Activated naive CD4-positive, alpha-beta T cell treated with anti-CD3 and anti-CD28 coated beads, Interleukin-2, amount 50 U/mL, for 24 hours (primary cell): ENCODE data around the gene NFS1.

Experiments
- H3K27ac Mint-ChIP-seq: one replicate; pipeline ENCODE4 v1.8.0; 2021; ENCODE audit warnings: mild to moderate bottlenecking, mixed read lengths
- H3K27me3 Mint-ChIP-seq: one replicate; pipeline ENCODE4 v1.8.0; 2021; ENCODE audit warnings: mixed read lengths
- H3K36me3 Mint-ChIP-seq: one replicate; pipeline ENCODE4 v1.8.0; 2021; ENCODE audit warnings: mixed read lengths
- H3K4me1 Mint-ChIP-seq: one replicate; pipeline ENCODE4 v1.8.0; 2021; ENCODE audit warnings: mixed read lengths
- H3K4me3 Mint-ChIP-seq: one replicate; pipeline ENCODE4 v1.8.0; 2021; ENCODE audit warnings: mild to moderate bottlenecking, mixed read lengths
- H3K9me3 Mint-ChIP-seq: one replicate; pipeline ENCODE4 v1.8.0; 2021; ENCODE audit warnings: mixed read lengths

Gene NFS1

GRCh38 chr20:35651958-35652357, 47.2 kb downstream of the NFS1 start:
- Mint-ChIP-seq H3K36me3 (peaks cover 18% of the 10 kb centered on the region), H3K27me3 (no peaks in the 10 kb centered on the region), H3K9me3 (no peaks in the 10 kb centered on the region), H3K27ac (no peak overlapping the region), H3K4me1 (peaks cover 55% of the 10 kb centered on the region), H3K4me3 (no peak overlapping the region)

- no peak overlapping the region for H3K4me3 Mint-ChIP-seq
- no peaks in the 10 kb centered on the region for H3K9me3 Mint-ChIP-seq
- peaks cover 18% of the 10 kb centered on the region for H3K36me3 Mint-ChIP-seq
- H3K4me1 Mint-ChIP-seq, result peaks cover 60% of the 10 kb centered on the region
- H3K27me3 Mint-ChIP-seq, result no peaks in the 10 kb centered on the region
- peak overlapping the region; percentile 4 for H3K27ac Mint-ChIP-seq
Observed at GRCh38 chr20:35650632-35651031, 48.5 kb downstream of the NFS1 start.

DNA sequence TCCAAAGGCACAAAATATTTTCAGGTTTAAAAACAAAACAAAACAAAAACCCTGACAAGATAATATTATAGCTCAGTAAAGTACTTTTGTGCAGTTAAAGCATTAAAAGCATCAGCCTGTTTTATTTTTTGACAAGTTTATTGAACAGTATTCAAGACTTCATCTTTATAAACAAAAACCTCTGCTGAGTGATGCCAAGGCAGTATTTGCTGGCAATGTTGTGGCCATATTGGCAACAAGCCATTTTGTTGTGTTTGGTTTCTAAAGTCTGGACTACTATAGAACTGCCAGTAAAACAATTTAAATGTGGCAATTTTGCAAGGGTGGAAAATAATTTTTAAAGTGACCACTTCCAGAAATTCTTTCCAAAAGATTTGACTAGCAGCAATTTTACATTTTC, 50.3 kb downstream of the NFS1 start:
- Mint-ChIP-seq H3K4me1 (peaks cover 77% of the 10 kb centered on the region), H3K27ac (no peak overlapping the region), H3K27me3 (no peaks in the 10 kb centered on the region), H3K9me3 (no peaks in the 10 kb centered on the region), H3K36me3 (peaks cover 18% of the 10 kb centered on the region), H3K4me3 (no peak overlapping the region)

DNA sequence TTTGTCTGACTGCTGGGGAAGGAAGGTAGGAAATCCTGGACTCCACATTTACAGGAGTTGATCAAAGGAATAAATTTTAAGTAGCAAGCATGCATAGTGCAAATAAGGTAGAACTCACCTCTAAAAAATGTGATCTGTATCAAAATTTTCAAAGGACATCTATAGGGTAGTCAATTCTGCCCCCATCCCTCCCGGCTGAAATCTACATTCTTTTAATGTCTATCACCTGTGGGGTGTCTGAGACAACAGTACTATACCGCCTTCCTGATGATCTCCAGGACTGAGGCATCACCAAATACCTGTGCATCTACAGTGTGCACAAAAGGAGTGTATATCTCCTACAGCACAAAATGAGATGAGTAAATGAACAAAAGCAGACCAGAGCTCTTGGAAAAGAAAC, 54.3 kb downstream of the NFS1 start:
- Mint-ChIP-seq H3K27ac (peak overlapping the region; percentile 71), H3K4me1 (peaks cover 90% of the 10 kb centered on the region), H3K9me3 (no peaks in the 10 kb centered on the region), H3K27me3 (no peaks in the 10 kb centered on the region), H3K4me3 (no peak overlapping the region), H3K36me3 (peaks cover 7% of the 10 kb centered on the region)

DNA sequence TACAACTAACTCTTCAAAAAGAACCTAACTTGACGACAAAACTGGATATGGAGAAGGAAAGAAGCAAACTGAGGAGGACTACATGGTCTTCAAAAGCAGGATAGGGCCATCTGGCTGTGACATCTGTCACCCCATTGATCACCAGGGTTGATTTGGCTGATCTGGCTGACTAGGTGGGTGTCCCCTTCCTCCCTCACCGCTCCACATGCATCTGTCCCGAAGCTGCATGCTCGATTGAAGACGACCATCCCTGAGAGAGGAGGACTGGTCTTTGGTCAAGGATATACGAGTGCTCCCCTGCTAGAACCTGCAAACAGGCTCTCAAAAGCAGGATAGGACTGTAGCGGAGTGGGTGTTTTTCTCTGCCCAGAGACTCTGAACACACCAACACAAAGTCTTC, 56.1 kb downstream of the NFS1 start:
- Mint-ChIP-seq H3K27ac (peak overlapping the region; percentile 79), H3K27me3 (no peaks in the 10 kb centered on the region), H3K9me3 (no peaks in the 10 kb centered on the region), H3K4me1 (peaks cover 88% of the 10 kb centered on the region), H3K36me3 (no peaks in the 10 kb centered on the region), H3K4me3 (no peak overlapping the region)

DNA sequence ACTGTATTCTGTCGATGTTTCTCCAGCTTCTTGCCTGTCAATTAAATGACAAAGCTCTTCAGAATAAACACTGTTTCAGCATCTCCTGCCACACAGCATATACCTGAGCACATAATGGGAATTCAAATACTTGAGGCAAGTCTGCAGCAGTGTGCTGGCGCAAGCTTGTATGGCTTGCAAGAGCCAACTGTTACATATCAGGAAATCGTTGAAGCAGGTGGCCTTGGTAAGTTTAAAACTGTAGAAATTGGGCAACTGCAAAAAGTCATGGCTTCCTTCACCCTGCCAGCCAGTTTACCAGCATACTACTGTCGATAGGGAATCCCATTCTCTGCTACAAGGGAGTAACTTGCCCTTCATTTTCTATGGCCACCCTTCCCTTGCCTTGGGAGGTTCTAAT, 57.4 kb downstream of the NFS1 start:
- H3K27me3 Mint-ChIP-seq, result no peaks in the 10 kb centered on the region
- H3K27ac Mint-ChIP-seq, result no peak overlapping the region
- no peak overlapping the region for H3K4me3 Mint-ChIP-seq
- no peaks in the 10 kb centered on the region for H3K36me3 Mint-ChIP-seq
- peaks cover 93% of the 10 kb centered on the region for H3K4me1 Mint-ChIP-seq
- no peaks in the 10 kb centered on the region for H3K9me3 Mint-ChIP-seq

GRCh38 chr20:35640724-35641123, 58.4 kb downstream of the NFS1 start:
- H3K9me3 Mint-ChIP-seq, result no peaks in the 10 kb centered on the region
- peak overlapping the region; percentile 73 for H3K27ac Mint-ChIP-seq
- peaks cover 92% of the 10 kb centered on the region for H3K4me1 Mint-ChIP-seq
- no peaks in the 10 kb centered on the region for H3K36me3 Mint-ChIP-seq
- no peaks in the 10 kb centered on the region for H3K27me3 Mint-ChIP-seq
- no peak overlapping the region for H3K4me3 Mint-ChIP-seq

DNA sequence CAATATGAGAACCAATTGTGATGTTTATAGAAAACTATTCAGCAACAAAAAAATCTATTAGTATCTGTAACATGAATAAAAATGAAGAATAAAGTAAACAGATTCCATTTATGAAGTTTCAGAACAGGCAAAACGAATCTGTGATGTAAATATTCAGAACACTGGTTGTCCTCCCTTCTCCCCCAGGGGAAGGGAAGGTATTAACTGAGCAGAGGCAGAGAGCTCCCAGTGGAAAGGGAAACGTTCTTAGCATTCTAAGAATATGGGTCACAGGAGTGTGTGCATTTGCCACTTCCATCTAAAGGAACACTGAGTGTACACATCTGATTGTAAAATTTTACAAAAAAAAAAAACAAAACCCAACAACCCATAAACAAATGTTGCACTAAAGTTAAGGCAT, 60.4 kb downstream of the NFS1 start:
- Mint-ChIP-seq H3K36me3 (no peaks in the 10 kb centered on the region), H3K4me1 (peaks cover 81% of the 10 kb centered on the region), H3K27ac (no peak overlapping the region), H3K4me3 (no peak overlapping the region), H3K27me3 (no peaks in the 10 kb centered on the region), H3K9me3 (no peaks in the 10 kb centered on the region)

DNA sequence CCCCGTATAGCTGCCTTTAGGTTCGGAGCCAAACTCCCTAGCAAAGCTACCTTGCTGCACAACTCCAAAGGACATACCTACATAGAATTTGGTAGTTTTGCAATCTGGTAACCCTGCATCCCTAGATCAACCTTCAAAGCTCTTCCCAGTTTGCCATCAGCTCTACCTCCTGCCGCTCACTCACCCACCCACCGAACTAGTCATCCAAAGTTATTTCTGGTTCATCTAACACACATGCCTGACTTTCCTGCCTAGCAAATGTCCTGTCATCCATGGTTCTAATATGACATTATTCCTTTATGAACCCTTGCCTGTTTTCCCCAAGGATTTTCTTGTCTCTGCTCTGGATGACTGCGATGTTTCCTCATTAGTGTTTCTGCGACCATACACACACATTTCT, 61.9 kb downstream of the NFS1 start:
- H3K4me3 Mint-ChIP-seq, result no peak overlapping the region
- H3K27me3 Mint-ChIP-seq, result no peaks in the 10 kb centered on the region
- peaks cover 68% of the 10 kb centered on the region for H3K4me1 Mint-ChIP-seq
- no peaks in the 10 kb centered on the region for H3K9me3 Mint-ChIP-seq
- H3K27ac Mint-ChIP-seq, result peak overlapping the region; percentile 69
- peaks cover 1% of the 10 kb centered on the region for H3K36me3 Mint-ChIP-seq

GRCh38 chr20:35636095-35636494, 63.1 kb downstream of the NFS1 start:
- H3K4me3 Mint-ChIP-seq, result no peak overlapping the region
- no peaks in the 10 kb centered on the region for H3K27me3 Mint-ChIP-seq
- peaks cover 57% of the 10 kb centered on the region for H3K4me1 Mint-ChIP-seq
- H3K36me3 Mint-ChIP-seq, result peaks cover 1% of the 10 kb centered on the region
- H3K27ac Mint-ChIP-seq, result peak overlapping the region; percentile 88
- H3K9me3 Mint-ChIP-seq, result no peaks in the 10 kb centered on the region

- H3K27ac Mint-ChIP-seq, result peak overlapping the region; percentile 88
- H3K9me3 Mint-ChIP-seq, result no peaks in the 10 kb centered on the region
- H3K4me1 Mint-ChIP-seq, result peaks cover 53% of the 10 kb centered on the region
- no peak overlapping the region for H3K4me3 Mint-ChIP-seq
- H3K36me3 Mint-ChIP-seq, result peaks cover 1% of the 10 kb centered on the region
- H3K27me3 Mint-ChIP-seq, result no peaks in the 10 kb centered on the region
Observed at GRCh38 chr20:35635652-35636051, 63.5 kb downstream of the NFS1 start.

DNA sequence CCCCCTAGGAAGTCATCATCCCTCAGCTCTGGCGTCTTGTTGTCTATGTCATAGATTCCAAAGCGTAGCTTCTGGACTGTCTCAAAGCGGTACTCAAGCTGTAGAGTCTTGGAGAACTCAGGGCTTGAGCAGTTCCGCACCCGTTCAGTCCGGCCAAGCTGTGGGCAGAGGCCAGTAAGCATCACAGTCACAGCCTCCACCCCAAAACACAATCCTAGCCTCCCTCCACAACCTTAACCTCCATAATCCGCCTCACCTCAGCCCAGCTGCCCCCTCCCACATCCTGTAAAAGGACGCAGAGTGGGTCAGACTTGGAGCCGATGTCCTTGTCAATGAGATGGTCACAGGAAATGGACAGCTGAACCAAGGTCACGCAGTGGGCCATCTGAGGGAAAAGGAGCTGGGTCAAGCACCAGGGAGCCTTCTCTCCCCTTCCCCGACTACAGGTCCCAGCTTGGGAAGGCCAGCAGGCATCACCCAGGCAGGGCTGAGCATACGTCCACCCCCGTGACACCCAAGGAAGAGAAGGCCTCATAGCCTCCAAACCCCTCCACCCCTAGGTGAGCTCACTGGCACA, 66.5 kb downstream of the NFS1 start:
- Mint-ChIP-seq H3K4me1 (peaks cover 25% of the 10 kb centered on the region), H3K27me3 (no peaks in the 10 kb centered on the region), H3K27ac (peak overlapping the region; percentile 78), H3K4me3 (no peak overlapping the region), H3K36me3 (peaks cover 2% of the 10 kb centered on the region), H3K9me3 (no peaks in the 10 kb centered on the region)

- no peaks in the 10 kb centered on the region for H3K27me3 Mint-ChIP-seq
- H3K4me3 Mint-ChIP-seq, result no peak overlapping the region
- no peaks in the 10 kb centered on the region for H3K9me3 Mint-ChIP-seq
- peak overlapping the region; percentile 51 for H3K27ac Mint-ChIP-seq
- peaks cover 9% of the 10 kb centered on the region for H3K4me1 Mint-ChIP-seq
- peaks cover 5% of the 10 kb centered on the region for H3K36me3 Mint-ChIP-seq
Observed at GRCh38 chr20:35630636-35631035, 68.5 kb downstream of the NFS1 start.

DNA sequence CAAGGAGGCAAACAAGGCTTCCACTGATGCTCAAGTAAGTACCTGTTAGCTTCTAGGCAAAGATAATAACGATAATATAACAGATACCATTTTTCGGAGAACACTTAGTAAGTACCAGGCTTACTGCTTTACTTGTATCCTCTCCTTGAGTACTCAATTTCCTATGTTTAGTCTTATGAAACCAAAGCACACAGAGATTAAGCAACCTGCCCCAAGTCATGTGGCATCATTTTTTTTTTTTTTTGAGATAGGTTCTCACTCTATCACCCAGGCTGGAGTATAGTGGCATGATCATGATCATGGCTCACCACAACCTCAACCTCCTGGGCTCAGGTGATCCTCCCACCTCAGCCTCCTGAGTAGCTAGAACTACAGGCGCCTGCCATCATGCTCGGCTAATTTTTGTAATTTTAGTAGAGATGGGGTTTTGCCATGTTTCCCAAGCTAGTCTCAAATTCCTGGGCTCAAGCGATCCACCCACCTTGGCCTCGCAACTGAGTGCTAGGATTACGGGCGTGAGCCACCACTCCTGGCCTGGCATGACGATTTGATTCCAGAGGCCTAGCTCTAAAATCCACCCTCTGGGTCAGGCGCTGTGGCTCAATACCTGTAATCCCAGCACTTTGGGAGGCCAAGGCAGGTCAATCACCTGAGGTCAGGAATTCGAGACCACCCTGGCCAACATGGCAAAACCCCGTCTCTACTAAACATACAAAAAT, 69.6 kb downstream of the NFS1 start:
- no peaks in the 10 kb centered on the region for H3K9me3 Mint-ChIP-seq
- H3K27me3 Mint-ChIP-seq, result no peaks in the 10 kb centered on the region
- peaks cover 8% of the 10 kb centered on the region for H3K36me3 Mint-ChIP-seq
- no peak overlapping the region for H3K4me3 Mint-ChIP-seq
- H3K4me1 Mint-ChIP-seq, result no peaks in the 10 kb centered on the region
- no peak overlapping the region for H3K27ac Mint-ChIP-seq

DNA sequence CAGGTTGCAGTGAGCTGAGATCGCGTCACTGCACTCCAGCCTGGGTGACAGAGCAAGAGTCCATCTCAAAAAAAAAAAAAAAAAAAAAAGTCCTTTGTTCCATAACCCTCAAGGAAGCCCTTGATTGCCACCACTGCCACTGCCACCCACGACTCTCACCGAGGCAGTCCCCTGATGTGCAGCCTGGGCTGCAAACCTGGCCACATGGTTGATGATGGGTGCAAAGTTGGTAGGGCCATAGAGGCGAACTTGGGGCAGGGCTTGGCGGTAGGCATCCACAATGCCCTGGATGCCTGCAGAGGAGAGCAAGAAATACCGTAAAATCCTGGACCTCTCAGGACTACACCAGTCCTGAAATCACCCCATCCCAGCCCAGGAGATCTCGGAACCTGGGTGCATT, 72.0 kb downstream of the NFS1 start:
- H3K27ac Mint-ChIP-seq, result no peak overlapping the region
- no peaks in the 10 kb centered on the region for H3K9me3 Mint-ChIP-seq
- no peaks in the 10 kb centered on the region for H3K4me1 Mint-ChIP-seq
- peaks cover 7% of the 10 kb centered on the region for H3K36me3 Mint-ChIP-seq
- no peak overlapping the region for H3K4me3 Mint-ChIP-seq
- no peaks in the 10 kb centered on the region for H3K27me3 Mint-ChIP-seq

GRCh38 chr20:35626386-35627001, 72.7 kb downstream of the NFS1 start:
- H3K27me3 Mint-ChIP-seq, result no peaks in the 10 kb centered on the region
- no peak overlapping the region for H3K4me3 Mint-ChIP-seq
- H3K36me3 Mint-ChIP-seq, result peaks cover 8% of the 10 kb centered on the region
- H3K4me1 Mint-ChIP-seq, result no peaks in the 10 kb centered on the region
- H3K27ac Mint-ChIP-seq, result no peak overlapping the region
- H3K9me3 Mint-ChIP-seq, result no peaks in the 10 kb centered on the region
